ENCODE data around the gene STAT1.
"Not testable (repeated sequence)": the region's sequence is repeated elsewhere in the genome, so short reads cannot be mapped to it uniquely, and the experiment has no call there.

The STAT1 gene

DNA sequence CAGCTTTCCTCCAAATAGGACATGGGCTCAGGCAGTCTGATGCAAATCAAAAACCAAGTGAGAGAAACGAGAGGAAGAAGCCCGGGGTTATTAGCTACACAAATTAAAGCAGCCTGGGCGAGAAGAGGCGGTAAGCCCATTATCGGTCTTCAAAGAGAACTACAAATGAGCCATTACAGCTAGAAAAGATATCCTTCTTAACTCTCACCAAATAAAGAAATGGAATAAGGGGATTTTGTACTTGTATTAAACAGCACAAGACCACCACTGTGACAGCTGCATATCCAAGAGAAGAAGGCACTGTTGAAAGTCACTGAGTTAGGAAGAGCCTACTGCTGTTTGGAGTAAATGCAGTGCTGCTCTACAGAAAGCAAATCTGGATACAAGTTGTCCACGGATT is 32.6 kb downstream of the STAT1 start:
- no peak for DNase-seq (ENCODE audit: low spot score)

DNA sequence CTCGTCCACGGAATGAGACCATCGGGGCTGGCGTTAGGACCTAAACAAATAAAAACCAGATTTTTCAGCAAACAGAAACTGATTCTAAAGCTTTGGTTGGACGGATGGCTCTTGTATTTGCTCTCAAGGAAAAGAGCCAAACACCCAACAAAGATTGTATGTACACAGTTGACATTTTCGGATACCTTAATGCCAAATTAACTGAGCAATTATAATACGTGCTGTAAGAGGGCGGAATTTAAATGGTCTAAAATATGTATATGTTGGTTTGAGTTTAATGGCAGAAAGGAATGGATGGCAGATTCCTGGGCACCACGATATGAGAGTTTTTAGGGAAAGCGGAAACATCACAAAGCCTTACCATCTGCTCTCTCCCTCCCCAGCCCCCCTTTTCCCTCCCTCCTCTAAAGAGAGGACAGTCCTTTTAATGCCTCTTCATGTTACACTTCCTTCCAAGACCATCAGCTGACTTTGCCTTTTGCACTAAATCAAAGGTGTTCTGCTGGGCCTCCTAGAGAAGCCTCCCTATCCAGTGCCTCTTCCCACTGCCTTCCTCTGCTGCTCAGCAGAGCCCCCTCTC is 33.3 kb downstream of the STAT1 start:
- DNase-seq (ENCODE audit: low spot score), result no peak

- DNase-seq (ENCODE audit: low spot score), result peak; percentile 51
These were observed 33.9 kb downstream of the STAT1 start for GRCh38 chr2:190979906-190980629.

GRCh38 chr2:190978389-190979053 is 35.5 kb downstream of the STAT1 start:
- no peak for DNase-seq (ENCODE audit: low spot score)

DNA sequence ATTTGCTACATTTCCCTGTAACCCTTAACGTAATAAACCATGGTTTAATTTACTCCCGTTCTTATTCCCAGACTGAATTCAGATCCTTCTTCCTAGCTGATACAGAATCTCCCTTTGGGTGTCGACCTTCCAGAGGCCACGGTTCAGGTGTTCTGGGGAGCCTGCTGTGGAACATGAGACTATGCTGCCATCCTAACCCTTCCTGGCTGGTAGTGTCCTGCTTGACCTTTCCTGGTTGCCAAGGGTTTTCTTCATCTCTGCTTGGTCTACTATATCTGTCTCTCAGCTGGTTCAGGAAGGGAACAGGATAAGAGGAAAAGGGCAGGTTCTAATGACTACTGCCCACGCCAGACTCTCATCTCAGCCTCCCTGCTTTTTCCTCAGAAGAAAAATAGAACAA is 36.5 kb downstream of the STAT1 start:
- no peak for DNase-seq (ENCODE audit: low spot score)

DNA sequence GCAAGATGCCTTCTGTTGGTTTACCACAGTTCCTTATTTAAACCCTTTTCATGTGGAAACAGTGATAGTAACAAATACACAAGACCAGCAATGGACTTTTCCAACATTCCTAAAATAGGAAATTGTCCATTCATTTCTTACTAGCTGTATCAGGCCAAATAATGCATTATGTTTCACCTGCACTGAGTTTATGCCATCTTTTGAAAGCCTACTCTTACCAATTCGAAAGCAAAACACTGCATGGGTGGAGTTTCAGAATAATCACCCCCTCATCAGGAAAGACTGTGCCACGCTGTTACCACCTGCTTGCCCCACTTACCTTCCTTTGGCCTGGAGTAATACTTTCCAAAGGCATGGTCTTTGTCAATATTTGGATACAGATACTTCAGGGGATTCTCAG is 37.5 kb downstream of the STAT1 start:
- no peak for DNase-seq (ENCODE audit: low spot score)

DNA sequence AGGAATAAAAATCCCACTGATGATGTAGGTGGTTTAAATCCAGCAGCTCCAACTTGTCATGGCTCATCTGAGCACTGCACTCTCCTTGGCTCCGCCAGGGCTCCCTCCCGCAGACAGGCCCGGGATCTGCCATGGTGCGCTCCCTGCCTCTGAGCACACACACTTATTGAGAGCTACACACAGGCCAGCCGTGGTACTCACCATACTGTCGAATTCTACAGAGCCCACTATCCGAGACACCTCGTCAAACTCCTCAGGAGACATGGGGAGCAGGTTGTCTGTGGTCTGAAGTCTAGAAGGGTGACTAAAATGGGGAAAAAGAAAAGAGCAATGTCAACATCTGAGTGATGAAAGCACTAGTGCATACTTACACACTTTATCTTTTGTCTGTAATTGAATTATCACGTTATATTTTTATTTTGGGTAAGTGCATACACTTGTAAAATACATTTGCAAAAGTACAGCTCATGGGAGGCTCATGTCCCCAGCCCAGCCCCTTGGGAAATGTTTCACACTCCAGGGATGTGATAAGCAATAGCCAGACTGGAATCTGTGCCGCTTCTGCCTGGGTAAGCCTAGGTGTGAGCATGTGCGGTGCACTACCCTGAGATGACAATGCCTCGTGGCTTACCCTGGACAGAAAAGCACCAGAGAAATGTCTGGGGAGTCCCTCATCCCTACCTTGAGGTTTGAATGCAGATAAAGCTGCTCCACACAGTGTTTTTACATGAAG is 39.2 kb downstream of the STAT1 start:
- DNase-seq (ENCODE audit: low spot score), result no peak

DNA sequence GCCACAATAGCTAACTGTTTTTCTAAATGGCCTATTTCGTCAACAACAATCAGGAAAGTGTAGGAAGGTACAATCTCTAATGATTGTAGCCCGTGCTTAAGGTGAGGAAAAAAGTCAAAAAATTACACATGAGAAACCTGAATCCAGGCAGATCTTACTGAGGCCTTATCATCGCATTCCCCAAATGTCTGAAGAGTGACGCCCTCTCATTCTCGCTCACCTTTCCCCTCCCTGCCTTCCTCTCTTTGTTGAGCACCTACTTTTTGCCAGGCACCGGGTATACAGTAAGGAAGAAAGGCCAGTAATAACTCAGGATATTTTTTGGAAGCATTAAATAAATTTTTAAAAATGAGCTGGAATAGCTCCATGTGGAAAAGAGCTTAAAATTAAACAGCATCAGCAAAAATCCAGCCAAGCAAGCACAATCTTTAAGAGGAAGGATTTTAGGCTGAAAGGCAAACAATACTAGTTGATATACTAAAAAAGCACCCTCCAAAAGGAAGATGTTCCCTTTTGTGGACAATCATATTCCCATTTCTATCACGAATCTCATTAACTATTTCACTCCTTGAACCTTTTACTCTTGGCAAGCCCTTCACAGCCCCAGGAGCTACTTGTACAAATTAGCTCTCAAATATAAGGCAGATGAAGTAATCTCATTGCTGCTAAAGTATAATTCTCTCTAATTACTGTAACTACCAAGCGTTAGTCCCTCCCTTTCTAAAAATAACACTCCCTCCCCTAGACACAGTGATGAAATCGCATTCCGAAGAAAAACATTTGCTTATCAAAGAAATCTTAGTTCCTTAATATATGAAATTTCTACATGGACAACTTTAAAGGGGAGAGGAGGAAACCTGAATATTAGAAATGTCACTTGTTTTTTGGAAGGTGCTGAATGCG is 40.0 kb downstream of the STAT1 start:
- DNase-seq (ENCODE audit: low spot score), result no peak

DNA sequence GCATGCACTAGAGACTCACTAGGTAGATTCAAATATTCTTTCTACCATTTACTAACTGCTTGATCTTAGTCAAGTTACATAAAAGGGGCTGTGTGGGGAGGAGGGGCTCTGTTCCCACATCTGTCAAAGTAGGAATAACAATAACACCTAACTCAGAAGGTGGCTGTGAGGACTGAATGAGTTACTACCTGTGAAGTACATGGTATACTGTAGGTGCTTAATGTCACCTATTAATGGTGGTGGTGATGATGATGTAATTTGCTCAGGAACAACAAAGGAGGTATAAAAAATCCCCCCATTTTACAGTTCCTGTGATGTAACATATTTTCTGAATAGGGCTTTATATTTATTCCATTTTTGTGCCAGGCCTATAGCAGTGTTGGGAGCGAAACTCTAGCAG is 40.7 kb downstream of the STAT1 start:
- DNase-seq (ENCODE audit: low spot score), result no peak

DNA sequence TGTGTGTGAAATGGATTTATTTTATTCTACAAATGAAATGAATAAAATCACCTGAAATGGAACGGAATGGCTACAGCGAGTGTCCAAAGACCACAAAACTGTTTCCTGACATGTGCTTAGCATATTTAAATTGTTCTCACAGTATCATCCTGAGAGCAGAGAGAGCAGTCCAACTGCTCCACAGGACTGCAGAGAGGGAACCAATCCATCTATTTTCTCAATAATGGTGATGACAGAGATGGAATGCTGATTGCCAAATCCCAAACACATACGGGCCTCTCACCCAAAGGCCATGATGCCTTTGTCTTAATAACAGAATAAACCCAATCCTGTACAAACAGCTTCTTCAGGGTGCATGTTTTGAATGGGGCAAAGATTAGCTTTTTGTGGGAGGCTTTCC is 41.1 kb downstream of the STAT1 start:
- no peak for DNase-seq (ENCODE audit: low spot score)

DNA sequence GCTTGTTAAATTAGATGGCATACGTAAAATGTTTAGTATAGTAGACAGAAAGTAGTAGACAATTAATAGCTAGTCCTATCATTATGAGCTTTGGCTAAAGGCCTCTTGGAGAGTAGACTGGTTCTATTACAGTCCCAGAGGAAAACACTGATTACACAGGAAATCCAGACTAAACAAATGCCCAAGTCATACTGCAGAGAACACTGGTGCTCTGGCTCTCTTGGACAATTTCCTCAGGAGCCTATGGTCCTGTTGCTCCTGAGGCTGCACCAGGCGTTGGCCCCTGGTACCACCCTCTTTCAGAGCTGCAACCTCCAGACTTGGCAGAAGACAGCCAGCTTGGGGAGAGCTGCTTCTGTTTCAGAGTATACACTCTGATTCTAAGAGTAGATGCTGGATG is 41.8 kb downstream of the STAT1 start:
- no peak for DNase-seq (ENCODE audit: low spot score)

- no peak for DNase-seq (ENCODE audit: low spot score)
These were observed 43.0 kb downstream of the STAT1 start for GRCh38 chr2:190970873-190971506.

DNA sequence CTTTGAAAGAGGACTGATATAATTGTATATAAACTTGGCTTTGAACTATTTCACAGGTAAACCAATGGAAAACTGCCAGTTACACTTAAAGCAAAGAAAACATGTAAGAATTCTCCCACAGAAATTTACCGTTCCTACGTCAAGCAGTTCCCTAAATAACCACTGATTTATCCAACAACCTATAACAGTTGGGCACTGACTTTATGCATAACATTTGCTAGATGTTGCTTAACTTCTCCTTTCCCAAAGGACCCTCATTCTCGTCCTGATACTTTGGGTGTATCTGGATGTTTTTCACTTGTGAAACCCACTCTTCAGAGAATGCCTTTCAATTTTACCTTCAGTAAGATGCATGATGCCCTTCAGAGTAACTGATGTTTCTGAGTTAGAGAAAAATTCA is 43.8 kb downstream of the STAT1 start:
- no peak for DNase-seq (ENCODE audit: low spot score)

GRCh38 chr2:190968522-190968921 is 45.4 kb downstream of the STAT1 start:
- DNase-seq (ENCODE audit: low spot score), result no peak

DNA sequence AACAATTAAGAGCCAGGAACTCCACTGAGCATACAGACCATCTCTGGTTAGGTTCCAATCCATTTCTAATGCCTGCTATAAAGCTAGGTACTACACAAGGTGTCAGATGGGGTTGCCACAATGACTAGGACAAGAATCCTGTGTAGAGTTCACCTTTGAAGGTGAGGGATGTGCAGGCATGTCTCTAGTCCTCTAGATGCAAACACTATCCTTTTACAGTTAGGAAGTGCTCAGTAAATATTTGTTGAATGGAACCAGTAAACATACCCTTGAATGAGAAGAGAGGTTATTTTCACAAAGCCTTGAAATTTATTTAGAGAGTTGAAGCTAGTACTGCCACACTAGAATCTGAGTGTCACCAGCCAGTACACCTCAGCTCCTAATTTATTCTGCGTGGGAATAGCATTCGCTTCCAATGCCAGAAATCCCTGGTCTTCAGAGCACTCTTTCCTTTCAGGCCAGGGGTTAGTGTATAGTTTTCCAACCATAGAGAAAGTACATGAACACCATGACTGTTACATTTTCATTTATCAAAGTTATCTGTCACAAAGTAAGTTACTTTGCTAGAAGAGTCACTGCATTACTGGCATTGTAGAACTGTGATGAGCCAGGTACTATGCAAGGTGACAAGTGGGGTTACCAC is 48.3 kb downstream of the STAT1 start:
- no peak for DNase-seq (ENCODE audit: low spot score)

DNA sequence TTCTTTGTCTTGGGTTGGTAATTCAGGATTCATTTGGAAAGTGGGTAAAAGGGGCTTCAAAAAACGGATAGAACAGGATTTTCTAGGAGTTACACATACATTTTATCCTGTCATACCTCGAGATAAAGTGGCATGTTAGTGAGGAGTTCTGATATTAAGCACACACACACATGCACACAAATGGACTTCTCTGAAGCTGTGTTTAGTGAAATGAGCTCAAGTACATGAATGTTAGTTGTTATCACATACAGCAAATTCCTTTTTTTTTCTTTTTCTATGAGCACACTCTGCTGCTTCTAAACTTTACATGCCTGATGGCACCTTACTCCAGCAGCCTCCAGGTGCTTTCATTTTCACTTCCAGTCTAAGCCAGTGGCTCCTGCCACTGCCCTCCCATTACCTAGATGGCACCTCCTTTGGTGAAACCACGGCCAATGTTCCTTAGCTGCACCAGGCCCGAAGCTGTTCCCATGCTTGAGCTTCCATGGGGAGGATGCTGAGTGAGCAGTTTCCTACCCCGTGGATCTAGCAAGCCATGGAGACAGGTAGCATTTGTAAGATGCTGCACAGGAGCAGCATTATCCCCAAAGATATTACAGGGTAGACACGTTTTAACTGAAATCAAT is 49.7 kb downstream of the STAT1 start:
- DNase-seq (ENCODE audit: low spot score), result no peak

- DNase-seq (ENCODE audit: low spot score), result no peak
These were observed 50.9 kb downstream of the STAT1 start for GRCh38 chr2:190963088-190963487.

DNA sequence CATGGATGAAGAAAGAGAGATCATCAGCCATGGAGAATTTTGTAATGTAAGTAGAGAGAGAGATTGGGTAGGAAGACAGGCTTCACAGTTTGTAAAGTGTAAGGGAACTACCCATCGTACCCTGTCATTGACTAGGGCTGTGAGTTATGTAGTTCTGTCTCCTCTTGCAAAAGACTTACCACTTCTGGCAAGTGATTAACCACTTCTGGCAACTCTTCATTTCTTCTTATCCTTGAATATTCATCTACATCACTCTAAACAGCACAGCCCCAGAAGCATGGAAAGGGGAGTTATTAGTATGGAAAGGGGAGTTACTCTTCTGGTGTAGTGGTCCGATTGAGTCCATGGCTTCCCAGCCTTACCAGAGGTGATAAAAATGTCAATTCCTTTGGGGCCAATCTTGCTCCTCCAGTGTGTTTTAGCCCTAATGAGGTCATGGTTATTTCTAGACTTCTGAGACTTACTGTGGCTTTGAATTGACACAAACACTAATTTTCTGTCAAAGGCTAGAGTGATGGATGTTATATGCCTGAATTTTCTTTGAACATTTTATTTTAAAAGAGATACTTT is 52.0 kb downstream of the STAT1 start:
- DNase-seq (ENCODE audit: low spot score), result no peak

GRCh38 chr2:190961117-190961516 is 52.9 kb downstream of the STAT1 start:
- not testable (repeated sequence) for DNase-seq (ENCODE audit: low spot score)

All from ecto neural progenitor cell (in vitro differentiated cells).